ENCODE results near the gene TGFB1. TPM values are rescaled to one million over a fixed set of nuclear protein-coding genes. Genes with fewer than 3 reads are reported as not detected.

TGFB1 gene
- total RNA-seq, 3 donors from 2014 or later, result 12.0 to 21.4 (median 13.4) TPM

DNA sequence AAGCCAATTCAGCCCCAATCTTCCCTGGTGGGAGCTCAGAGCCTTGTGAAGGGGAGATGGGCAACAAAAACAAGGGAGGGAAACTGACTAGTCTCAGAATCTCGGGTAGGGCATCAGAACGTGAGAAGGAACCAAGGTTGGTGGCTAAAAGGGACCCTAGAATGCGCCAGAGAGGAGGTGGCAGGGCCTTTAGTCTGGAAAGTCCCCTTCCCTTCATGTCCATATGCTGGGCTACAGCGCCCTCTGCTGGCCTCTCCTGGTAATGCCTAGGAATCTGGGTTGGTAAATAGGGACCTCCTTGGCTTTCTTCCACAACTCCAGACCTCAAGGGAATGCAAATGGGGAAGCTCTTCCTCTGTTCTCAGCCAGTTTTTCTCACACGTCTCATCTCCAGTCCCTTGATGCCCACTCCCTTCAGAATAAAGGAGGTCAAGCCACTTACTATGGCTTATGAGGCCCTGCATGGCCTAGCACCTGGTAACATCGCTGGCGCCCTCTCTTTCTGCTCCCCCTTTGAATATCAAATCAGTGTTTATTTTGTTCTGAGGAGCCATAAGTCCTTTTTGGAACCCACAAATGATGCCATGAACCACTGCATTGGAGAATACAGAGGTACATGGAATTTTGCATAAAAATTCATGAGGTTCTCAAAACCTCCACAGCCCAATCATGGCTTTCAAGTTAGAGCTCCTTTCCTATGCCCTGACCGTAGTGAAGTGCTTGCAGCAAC is 45.1 kb downstream of the TGFB1 start:
- Histone ChIP-seq H3K27me3 (no peaks in the 10 kb centered on the region), H3K4me1 (peaks cover 3 to 18% of the 10 kb centered on the region in 2 donors), H3K4me3 (peak overlapping the region; percentile 74 to 94 (median 79)), H3K9me3 (no peaks in the 10 kb centered on the region), H3K36me3 (peaks cover 24% of the 10 kb centered on the region), H3K27ac (peak overlapping the region; percentile 96 to 98)
- intact Hi-C loops (cut with DNase I; ENCODE audit: low total_unique reads), result loop anchor here (5.0 kb wide), 1 partner anchor 351 kb away; no protein-coding TSS in a partner anchor
- TF ChIP-seq POLR2AphosphoS5 (IDR thresholded peaks at IDR 0.05) (peak; percentile 12 to 71 (median 71)), POLR2A (IDR thresholded peaks at IDR 0.05) (no peak)
- TF ChIP-seq, protein P1, sequence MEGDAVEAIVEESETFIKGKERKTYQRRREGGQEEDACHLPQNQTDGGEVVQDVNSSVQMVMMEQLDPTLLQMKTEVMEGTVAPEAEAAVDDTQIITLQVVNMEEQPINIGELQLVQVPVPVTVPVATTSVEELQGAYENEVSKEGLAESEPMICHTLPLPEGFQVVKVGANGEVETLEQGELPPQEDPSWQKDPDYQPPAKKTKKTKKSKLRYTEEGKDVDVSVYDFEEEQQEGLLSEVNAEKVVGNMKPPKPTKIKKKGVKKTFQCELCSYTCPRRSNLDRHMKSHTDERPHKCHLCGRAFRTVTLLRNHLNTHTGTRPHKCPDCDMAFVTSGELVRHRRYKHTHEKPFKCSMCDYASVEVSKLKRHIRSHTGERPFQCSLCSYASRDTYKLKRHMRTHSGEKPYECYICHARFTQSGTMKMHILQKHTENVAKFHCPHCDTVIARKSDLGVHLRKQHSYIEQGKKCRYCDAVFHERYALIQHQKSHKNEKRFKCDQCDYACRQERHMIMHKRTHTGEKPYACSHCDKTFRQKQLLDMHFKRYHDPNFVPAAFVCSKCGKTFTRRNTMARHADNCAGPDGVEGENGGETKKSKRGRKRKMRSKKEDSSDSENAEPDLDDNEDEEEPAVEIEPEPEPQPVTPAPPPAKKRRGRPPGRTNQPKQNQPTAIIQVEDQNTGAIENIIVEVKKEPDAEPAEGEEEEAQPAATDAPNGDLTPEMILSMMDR (IDR thresholded peaks at IDR 0.05), result peak; percentile 98 to 99 (median 98)
- DNase-seq (ENCODE audit: low spot score in 2 of 2), result peak; percentile 92 to 97

DNA sequence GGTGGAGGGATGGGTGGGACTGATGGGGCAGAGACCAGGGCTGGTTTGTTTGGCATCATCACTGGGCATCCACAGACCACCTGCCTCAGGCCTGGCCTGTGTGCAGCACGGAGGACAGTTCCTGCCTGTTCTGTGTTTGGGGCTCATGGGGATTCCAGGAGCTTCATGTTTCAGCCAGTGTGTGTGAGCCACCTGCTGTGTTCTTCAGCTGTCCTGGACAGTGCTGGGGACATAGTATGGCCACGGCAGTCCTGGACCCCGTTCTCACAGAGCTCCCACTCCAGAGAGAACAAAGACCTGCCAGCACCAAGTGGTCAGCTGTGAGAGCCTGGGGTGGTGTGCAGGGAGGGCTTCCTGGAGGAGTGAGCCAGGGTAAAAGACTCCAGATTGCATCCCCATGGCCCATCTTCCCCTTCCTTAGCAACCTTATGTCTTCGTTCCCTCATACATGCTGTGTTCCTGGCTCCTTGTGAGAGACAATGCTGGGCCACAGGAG is 45.7 kb downstream of the TGFB1 start:
- Histone ChIP-seq H3K27ac (peak overlapping the region; percentile 96 to 98), H3K4me3 (no peak overlapping the region), H3K9me3 (no peaks in the 10 kb centered on the region), H3K4me1 (peaks cover 3 to 18% of the 10 kb centered on the region in 2 donors), H3K27me3 (no peaks in the 10 kb centered on the region), H3K36me3 (peaks cover 24% of the 10 kb centered on the region)
- TF ChIP-seq POLR2AphosphoS5 (IDR thresholded peaks at IDR 0.05), result no peak
- TF ChIP-seq, protein P1 (IDR thresholded peaks at IDR 0.05), result no peak
- no peak for TF ChIP-seq POLR2A (IDR thresholded peaks at IDR 0.05)
- DNase-seq (ENCODE audit: low spot score in 2 of 2), result no peak
- intact Hi-C loops (cut with DNase I; ENCODE audit: low total_unique reads), result loop anchor here (5.0 kb wide), 1 partner anchor 351 kb away; no protein-coding TSS in a partner anchor

DNA sequence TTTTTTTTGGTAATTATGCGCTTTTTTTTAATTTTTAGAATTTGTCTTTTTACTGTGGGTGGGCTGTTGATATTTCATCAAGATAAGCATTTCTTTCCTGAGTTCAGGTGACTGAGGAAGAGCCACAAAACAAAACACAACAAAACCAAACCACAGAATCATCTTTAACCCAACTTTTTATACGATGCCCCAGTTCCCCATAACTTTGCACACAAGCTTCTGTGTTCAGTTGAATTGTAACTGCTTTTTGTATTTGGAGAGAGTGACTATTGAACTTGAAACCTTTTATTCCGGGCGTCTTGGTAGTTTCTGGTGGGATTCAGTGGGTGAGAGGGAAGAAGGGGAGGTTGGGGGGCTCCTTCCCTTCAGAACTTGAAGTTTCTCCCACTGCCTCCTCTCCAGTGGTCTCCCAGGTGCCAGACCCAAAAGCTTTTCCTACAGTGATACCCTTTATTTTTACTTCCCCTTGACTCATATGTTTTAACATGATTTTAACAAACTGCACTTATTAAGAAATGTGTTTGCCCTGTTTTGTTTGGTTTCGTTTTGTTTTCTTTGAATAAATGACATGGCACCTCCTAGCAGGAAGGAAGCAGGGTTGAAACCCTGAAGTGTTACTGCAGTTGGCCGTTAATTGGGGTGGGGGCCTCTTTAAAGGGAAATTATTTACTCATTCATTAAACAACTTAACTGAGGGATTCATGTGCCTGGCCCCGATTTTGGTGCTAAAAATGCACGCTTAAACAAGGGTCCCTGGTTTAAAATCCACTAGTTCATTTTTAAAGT is 46.4 kb downstream of the TGFB1 start:
- H3K4me3 ChIP-seq, result no peak overlapping the region
- peaks cover 3 to 18% of the 10 kb centered on the region in 2 donors for H3K4me1 ChIP-seq
- H3K27ac ChIP-seq, result peak overlapping the region; percentile 96 to 98
- intact Hi-C loops (cut with DNase I; ENCODE audit: low total_unique reads), result loop anchor here (5.0 kb wide), 1 partner anchor 350 kb away; no protein-coding TSS in a partner anchor
- no peak for DNase-seq (ENCODE audit: low spot score in 2 of 2)
- TF ChIP-seq POLR2AphosphoS5 (IDR thresholded peaks at IDR 0.05), result no peak
- TF ChIP-seq POLR2A (IDR thresholded peaks at IDR 0.05), result no peak
- TF ChIP-seq, protein P1 (IDR thresholded peaks at IDR 0.05), result no peak
- no peaks in the 10 kb centered on the region for H3K9me3 ChIP-seq
- peaks cover 24% of the 10 kb centered on the region for H3K36me3 ChIP-seq
- H3K27me3 ChIP-seq, result no peaks in the 10 kb centered on the region

DNA sequence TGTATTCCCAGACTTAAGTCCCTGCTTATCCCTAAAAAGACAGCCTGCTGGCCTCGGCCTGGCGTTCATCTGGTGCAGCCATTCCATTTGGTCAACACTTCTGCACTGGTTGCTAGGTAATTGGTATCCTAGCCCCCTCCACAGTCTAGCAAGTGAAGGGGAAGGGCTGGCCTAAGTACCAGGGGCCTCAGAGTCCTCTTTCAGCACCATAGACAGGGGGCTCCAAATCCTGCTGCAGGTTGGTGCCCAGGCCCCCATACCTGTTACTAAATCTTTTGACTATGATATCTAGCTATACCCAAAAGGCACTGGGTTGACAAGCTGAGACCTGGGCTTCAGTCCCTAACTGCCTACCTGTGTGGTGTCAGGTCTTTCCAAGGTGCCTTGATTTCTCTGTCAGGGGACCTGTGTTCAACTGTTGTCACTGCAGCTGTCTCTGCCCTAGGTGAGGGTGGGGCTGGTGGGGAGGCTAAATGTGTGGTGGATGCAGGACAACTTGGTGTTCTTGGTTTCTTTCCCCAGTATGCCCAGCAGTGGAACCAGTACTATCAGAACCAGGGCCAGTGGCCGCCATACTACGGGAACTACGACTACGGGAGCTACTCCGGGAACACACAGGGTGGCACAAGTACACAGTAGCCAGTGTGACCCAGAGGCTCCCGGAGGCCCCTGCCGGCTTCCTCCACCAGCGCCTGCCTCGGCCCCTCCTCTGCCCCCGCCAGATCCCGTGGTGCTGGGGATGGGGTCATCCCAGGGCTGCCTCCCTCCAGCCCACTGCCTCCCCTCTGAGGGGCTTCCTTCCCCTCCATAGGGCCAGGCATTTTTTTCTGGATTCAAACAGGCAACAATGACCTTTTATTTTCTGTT is 47.6 kb downstream of the TGFB1 start:
- DNase-seq (ENCODE audit: low spot score in 2 of 2), result no peak
- peaks cover 24% of the 10 kb centered on the region for H3K36me3 ChIP-seq

More for the DNA sequence above, 47.6 kb downstream of the TGFB1 start:
- intact Hi-C loops (cut with DNase I; ENCODE audit: low total_unique reads), result loop anchor here (5.0 kb wide), 1 partner anchor 349 kb away; no protein-coding TSS in a partner anchor
- TF ChIP-seq POLR2A (IDR thresholded peaks at IDR 0.05), result no peak
- TF ChIP-seq, protein P1 (IDR thresholded peaks at IDR 0.05), result no peak
- Histone ChIP-seq H3K27ac (peak overlapping the region in 1 of 2 donors; percentile 4), H3K9me3 (no peaks in the 10 kb centered on the region), H3K4me1 (peaks cover 2 to 11% of the 10 kb centered on the region in 2 donors), H3K4me3 (no peak overlapping the region), H3K27me3 (no peaks in the 10 kb centered on the region)
